LNCAP (cell line): ENCODE results near the gene CXorf66.

Source experiments
- TF ChIP-seq, protein P1 (sequence below): fragments of 450-650 bp; IDR thresholded peaks from 2 replicates; pipeline ENCODE4 v1.5.1; 2017; ENCODE audit warnings: mild to moderate bottlenecking

CXorf66 gene

GRCh38 chrX:139965421-139965820 is at the start of gene CXorf66:
TSS of gene CXorf66 (minus strand) at chrX:139965521. CDS start at chrX:139965496, 25 bp downstream.
- TF ChIP-seq, protein P1, sequence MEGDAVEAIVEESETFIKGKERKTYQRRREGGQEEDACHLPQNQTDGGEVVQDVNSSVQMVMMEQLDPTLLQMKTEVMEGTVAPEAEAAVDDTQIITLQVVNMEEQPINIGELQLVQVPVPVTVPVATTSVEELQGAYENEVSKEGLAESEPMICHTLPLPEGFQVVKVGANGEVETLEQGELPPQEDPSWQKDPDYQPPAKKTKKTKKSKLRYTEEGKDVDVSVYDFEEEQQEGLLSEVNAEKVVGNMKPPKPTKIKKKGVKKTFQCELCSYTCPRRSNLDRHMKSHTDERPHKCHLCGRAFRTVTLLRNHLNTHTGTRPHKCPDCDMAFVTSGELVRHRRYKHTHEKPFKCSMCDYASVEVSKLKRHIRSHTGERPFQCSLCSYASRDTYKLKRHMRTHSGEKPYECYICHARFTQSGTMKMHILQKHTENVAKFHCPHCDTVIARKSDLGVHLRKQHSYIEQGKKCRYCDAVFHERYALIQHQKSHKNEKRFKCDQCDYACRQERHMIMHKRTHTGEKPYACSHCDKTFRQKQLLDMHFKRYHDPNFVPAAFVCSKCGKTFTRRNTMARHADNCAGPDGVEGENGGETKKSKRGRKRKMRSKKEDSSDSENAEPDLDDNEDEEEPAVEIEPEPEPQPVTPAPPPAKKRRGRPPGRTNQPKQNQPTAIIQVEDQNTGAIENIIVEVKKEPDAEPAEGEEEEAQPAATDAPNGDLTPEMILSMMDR, result no peak

DNA sequence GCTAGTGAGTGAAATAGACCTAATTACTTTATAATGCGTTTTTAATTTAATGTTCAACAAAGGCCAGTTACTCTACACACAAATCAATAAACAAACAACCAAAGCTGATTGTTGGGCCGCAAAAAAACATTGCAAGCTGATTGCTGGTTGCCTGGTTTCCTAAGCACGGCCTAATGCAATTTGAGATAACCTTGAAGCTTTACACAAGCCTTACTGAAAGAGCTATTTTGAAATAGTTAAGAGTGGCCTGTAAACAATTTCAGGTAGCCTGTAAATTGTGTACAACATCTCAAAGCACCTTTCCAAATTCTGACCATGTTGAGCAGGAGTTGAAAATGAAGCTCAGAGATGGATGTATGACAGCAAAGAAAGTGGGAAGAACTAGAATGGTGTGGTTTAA is 17.5 kb upstream of the CXorf66 start:
- TF ChIP-seq, protein P1, result no peak

DNA sequence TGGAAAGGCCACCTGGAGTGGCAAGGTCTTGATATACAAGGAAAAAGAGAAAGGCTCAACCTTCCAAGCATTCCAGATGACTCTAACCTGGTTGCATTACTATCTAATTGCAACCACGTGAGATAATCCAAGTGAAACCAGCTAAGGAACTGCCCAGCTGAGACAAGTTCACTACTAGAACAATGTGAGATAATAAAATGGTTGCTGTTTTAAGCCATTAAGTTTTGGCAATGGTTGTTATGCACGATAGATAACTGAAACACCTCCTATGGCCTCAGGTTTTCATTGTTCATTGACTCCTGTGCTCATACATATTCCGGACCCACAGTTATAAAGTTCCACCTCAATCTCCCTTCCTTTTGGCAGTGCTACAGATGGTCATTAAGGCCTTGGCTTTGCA is 9.2 kb upstream of the CXorf66 start:
- TF ChIP-seq, protein P1, result no peak

- TF ChIP-seq, protein P1, result no peak
These were observed 7.6 kb upstream of the CXorf66 start for GRCh38 chrX:139972629-139973624.

DNA sequence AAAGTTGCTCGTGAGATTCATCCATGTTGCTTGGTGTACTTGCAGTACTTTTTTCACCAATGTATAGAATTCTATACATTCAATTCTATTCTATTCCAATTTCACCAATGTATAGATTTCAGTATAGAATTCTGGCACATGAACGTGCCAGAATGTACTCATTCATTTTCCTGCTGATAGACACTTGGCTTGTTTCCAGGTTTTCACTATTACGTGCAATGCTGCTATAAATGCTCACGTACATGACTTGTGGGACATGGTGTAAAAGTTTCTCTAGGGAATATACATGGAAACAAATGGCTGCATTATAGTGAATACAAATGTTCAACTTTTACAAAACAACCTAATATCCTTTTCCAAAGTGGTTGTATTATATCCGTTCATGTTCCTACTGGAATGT is 6.8 kb upstream of the CXorf66 start:
- TF ChIP-seq, protein P1, result no peak

DNA sequence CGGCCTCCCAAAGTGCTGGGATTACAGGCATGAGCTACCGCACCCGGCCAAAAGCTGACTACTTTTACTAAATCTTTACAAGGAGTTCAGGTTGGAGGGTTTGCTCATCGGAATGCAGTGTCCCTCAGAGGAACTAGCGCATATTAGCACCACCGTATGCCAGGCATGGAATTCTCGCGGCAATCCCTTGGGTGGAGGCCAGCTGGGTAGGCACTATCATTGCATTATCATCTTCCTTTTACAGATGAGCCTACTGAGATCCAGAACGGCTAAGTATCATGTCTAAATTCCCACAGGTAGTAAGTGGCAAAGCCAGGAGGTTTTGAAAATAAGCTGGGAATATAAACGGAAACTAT is 6.1 kb upstream of the CXorf66 start:
- TF ChIP-seq, protein P1, result no peak

GRCh38 chrX:139969286-139969685 is 4.0 kb upstream of the CXorf66 start:
- TF ChIP-seq, protein P1, result no peak
